CD4-positive, alpha-beta T cell (primary cell): ENCODE results near the gene FREM1. TPM values are rescaled to one million over a fixed set of nuclear protein-coding genes. Genes with fewer than 3 reads are reported as not detected.

ENCODE experiments used
- ATAC-seq: fragments of 200-7000 bp; cut with Tn5 transposase; one replicate; pipeline ENCODE4 v1.10.0; 2022; ENCODE audit warnings: mild to moderate bottlenecking; ENCODE audit not compliant: poor library complexity
- CTCF ChIA-PET: fragments of 350-600 bp; sonication (Branson Sonifier 250); formaldehyde crosslinking; loops from one replicate; lab custom pipeline; 2021; ENCODE audit warnings: antibody characterized with exemption, inconsistent platforms; lab: Charles Lee
- POLR2A ChIA-PET: fragments of 350-600 bp; sonication (Branson Sonifier 250); formaldehyde crosslinking; loops from one replicate; lab custom pipeline; 2021; ENCODE audit warnings: antibody characterized with exemption, inconsistent platforms; lab: Charles Lee
- DNase-seq, 14 experiments: peaks; one replicate each; pipeline ENCODE4 v3.0.0-alpha.2; 2013 to 2020; ENCODE audit warnings: mixed read lengths in 2 of 14
- H3K27ac ChIP-seq, 2 donors: one replicate each; pipeline versions ENCODE4 v1.5.1 to v1.7.0; 2013; ENCODE audit warnings: low read length in 2 of 2, low read depth in 1 of 2, mild to moderate bottlenecking in 1 of 2
- H3K27me3 ChIP-seq, 2 experiments: 1 replicate in 1 of 2; 2 replicates in 1 of 2; pipeline versions ENCODE4 v1.6.1 to v1.7.0; 2013; ENCODE audit warnings: low read length in 2 of 2, control low read depth in 1 of 2, mild to moderate bottlenecking in 1 of 2, moderate library complexity in 1 of 2; ENCODE audit not compliant: insufficient read depth in 2 of 2, control insufficient read depth in 1 of 2
- H3K36me3 ChIP-seq: one replicate; pipeline ENCODE4 v1.6.1; 2013; ENCODE audit warnings: low read length, control low read depth; ENCODE audit not compliant: insufficient read depth
- H3K4me1 ChIP-seq: one replicate; pipeline ENCODE4 v1.6.1; 2013; ENCODE audit warnings: low read length, control low read depth; ENCODE audit not compliant: insufficient read depth
- H3K4me3 ChIP-seq: one replicate; pipeline ENCODE4 v1.5.1; 2013; ENCODE audit warnings: mild to moderate bottlenecking, low read length, moderate library complexity
- H3K9me3 ChIP-seq, 2 experiments: 1 replicate in 1 of 2; 2 replicates in 1 of 2; pipeline versions ENCODE4 v1.6.1 to v1.7.0; 2013; ENCODE audit warnings: low read length in 2 of 2, mild to moderate bottlenecking in 2 of 2, control low read depth in 1 of 2, moderate library complexity in 1 of 2; ENCODE audit not compliant: control insufficient read depth in 1 of 2, insufficient read depth in 1 of 2
- H3K27ac Mint-ChIP-seq: one replicate; pipeline ENCODE4 v1.8.0; 2020; ENCODE audit warnings: mixed read lengths
- H3K27me3 Mint-ChIP-seq: one replicate; pipeline ENCODE4 v1.8.0; 2021; ENCODE audit warnings: mixed read lengths
- H3K36me3 Mint-ChIP-seq: one replicate; pipeline ENCODE4 v1.8.0; 2021; ENCODE audit warnings: low read depth, mixed read lengths
- H3K4me1 Mint-ChIP-seq: one replicate; pipeline ENCODE4 v1.8.0; 2021; ENCODE audit warnings: low read depth, mixed read lengths
- H3K4me3 Mint-ChIP-seq: one replicate; pipeline ENCODE4 v1.8.0; 2020; ENCODE audit warnings: mild to moderate bottlenecking, mixed read lengths
- H3K9me3 Mint-ChIP-seq: one replicate; pipeline ENCODE4 v1.8.0; 2020; ENCODE audit warnings: mixed read lengths
- intact Hi-C, 2 experiments: fragments of 100-400 bp; cut with DNase I in 1 of 2; cut with micrococcal nuclease in 1 of 2; formaldehyde crosslinking; loops; one replicate each; pipeline versions ENCODE4 v1.15.1 to v1.9.0; 2023 to 2025; cut with DNase I, micrococcal nuclease
- total RNA-seq, 174 experiments: library from RNA in 2 of 174; stranded (reverse) in 2 of 174; gene quantifications; one replicate each; pipeline ENCODE4 v1.2.3 and lab custom pipeline; 2021 to 2026
- TF ChIP-seq, protein P1 (sequence below): fragments of 200-600 bp; IDR thresholded peaks from one replicate; pipeline ENCODE4 v1.8.0; 2022; ENCODE audit warnings: antibody characterized with exemption, mild to moderate bottlenecking

FREM1 gene
- total RNA-seq, 2 experiments from 2014 or later = 0.27 TPM; not detected in 1

DNA sequence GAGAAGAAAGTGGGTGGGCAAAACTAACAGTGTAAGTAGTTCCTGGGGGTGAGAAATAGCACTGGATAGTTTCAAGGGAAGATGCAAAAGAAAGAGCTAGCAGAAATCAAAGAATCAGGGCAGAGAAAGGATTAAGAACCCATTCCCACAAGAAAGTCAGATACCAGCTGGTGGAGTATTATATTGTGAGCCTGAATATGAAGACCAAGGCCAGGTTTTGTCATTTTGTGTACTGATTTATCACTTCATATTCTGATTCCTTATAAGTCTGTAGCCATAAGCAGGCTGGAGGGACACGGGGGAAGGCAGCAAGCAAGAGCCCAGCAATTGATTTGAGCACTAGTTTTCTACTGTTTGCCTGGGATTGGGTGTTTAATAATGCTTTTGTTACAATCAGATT, 80.2 kb downstream of the FREM1 start:
- no peak for ATAC-seq
- no peaks in the 10 kb centered on the region for H3K36me3 ChIP-seq
- no peak overlapping the region for H3K4me3 ChIP-seq
- H3K4me1 ChIP-seq = no peaks in the 10 kb centered on the region
- TF ChIP-seq, protein P1, sequence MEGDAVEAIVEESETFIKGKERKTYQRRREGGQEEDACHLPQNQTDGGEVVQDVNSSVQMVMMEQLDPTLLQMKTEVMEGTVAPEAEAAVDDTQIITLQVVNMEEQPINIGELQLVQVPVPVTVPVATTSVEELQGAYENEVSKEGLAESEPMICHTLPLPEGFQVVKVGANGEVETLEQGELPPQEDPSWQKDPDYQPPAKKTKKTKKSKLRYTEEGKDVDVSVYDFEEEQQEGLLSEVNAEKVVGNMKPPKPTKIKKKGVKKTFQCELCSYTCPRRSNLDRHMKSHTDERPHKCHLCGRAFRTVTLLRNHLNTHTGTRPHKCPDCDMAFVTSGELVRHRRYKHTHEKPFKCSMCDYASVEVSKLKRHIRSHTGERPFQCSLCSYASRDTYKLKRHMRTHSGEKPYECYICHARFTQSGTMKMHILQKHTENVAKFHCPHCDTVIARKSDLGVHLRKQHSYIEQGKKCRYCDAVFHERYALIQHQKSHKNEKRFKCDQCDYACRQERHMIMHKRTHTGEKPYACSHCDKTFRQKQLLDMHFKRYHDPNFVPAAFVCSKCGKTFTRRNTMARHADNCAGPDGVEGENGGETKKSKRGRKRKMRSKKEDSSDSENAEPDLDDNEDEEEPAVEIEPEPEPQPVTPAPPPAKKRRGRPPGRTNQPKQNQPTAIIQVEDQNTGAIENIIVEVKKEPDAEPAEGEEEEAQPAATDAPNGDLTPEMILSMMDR = no peak
- H3K27me3 ChIP-seq = peaks cover 0 to 2% of the 10 kb centered on the region in 2 experiments
- ChIA-PET POLR2A (no interaction called here), CTCF (no interaction called here)
- no peaks in the 10 kb centered on the region for H3K4me1 Mint-ChIP-seq
- H3K9me3 ChIP-seq = no peaks in the 10 kb centered on the region
- H3K27me3 Mint-ChIP-seq = peaks cover 8% of the 10 kb centered on the region
- no peaks in the 10 kb centered on the region for H3K9me3 Mint-ChIP-seq
- intact Hi-C loops = no loop called here
- no peak overlapping the region for H3K27ac Mint-ChIP-seq
- H3K4me3 Mint-ChIP-seq = no peak overlapping the region
- H3K36me3 Mint-ChIP-seq = no peaks in the 10 kb centered on the region
- no peak overlapping the region for H3K27ac ChIP-seq
- no peak for DNase-seq

DNA sequence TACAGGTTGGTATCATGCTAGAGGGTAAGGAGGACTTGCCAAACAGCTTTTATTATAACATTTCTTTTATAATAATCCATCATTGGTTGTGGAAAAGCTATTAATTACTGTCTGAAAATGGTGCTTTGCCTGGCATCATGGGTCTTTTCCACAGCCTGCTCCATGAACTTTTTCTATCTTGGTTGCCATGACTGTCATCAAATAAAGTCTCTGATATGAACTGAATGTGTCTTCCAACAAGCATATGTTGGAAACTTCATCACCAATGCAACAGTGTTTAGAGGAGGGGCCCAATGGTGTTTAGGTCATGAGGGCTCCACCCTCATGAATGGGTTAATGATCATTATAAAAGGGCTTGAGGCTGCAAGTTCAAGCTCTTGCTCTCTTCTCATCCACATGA, 81.0 kb downstream of the FREM1 start:
- intact Hi-C loops = no loop called here
- H3K36me3 Mint-ChIP-seq = no peaks in the 10 kb centered on the region
- no peaks in the 10 kb centered on the region for H3K9me3 Mint-ChIP-seq
- TF ChIP-seq, protein P1 = no peak
- no peaks in the 10 kb centered on the region for H3K4me1 Mint-ChIP-seq
- H3K9me3 ChIP-seq = no peaks in the 10 kb centered on the region
- ChIA-PET POLR2A (no interaction called here), CTCF (no interaction called here)
- no peak overlapping the region for H3K27ac Mint-ChIP-seq
- ATAC-seq (no peak), DNase-seq (no peak)
- no peak overlapping the region for H3K4me3 ChIP-seq
- no peak overlapping the region for H3K27ac ChIP-seq
- H3K4me3 Mint-ChIP-seq = no peak overlapping the region
- no peaks in the 10 kb centered on the region for H3K4me1 ChIP-seq
- peaks cover 0 to 3% of the 10 kb centered on the region in 2 experiments for H3K27me3 ChIP-seq
- no peaks in the 10 kb centered on the region for H3K36me3 ChIP-seq
- H3K27me3 Mint-ChIP-seq = peaks cover 8% of the 10 kb centered on the region

DNA sequence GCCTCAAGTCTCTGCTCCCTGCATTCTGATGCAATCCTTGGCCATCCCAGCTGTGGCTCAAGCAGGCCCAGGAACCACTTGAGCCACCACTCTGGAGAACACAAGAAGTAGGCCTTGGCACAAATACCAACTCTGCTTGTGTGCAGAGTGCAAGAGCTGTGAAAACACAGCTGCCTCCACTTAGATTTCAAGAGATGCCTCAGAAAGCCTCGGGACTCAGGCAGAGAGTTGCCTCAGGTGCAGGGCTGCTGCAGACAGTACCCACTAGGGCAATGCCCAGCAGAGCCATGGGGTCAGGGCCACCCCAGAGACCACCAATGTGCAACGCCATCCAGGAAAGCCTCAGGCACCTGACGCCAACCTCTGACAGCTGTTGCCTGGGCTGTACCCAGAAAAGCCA, 82.4 kb downstream of the FREM1 start:
- H3K4me3 Mint-ChIP-seq = no peak overlapping the region
- ATAC-seq (no peak), DNase-seq (no peak)
- POLR2A ChIA-PET = no interaction called here
- H3K4me1 Mint-ChIP-seq = no peaks in the 10 kb centered on the region
- no peak overlapping the region for H3K4me3 ChIP-seq
- TF ChIP-seq, protein P1 = no peak
- H3K27ac Mint-ChIP-seq = no peak overlapping the region
- no peak overlapping the region for H3K27ac ChIP-seq
- H3K27me3 Mint-ChIP-seq = peaks cover 8% of the 10 kb centered on the region
- no peaks in the 10 kb centered on the region for H3K9me3 Mint-ChIP-seq
- CTCF ChIA-PET = no interaction called here
- H3K36me3 ChIP-seq = no peaks in the 10 kb centered on the region
- intact Hi-C loops = no loop called here
- no peaks in the 10 kb centered on the region for H3K4me1 ChIP-seq
- no peaks in the 10 kb centered on the region for H3K36me3 Mint-ChIP-seq
- H3K27me3 ChIP-seq = peaks cover 0 to 3% of the 10 kb centered on the region in 2 experiments
- no peaks in the 10 kb centered on the region for H3K9me3 ChIP-seq
